Posterior cingulate gyrus (tissue), 11 donors: ENCODE measurements around the gene EZH2.
A peak's percentile ranks its signal among the peaks of the same experiment; 100 is the strongest.

Source experiments
- DNase-seq, 10 donors: peaks; one replicate each; pipeline versions ENCODE4 v3.0.0 to v3.0.0-alpha.2; 2020 to 2021; ENCODE audit warnings: mixed read lengths in 3 of 10
- intact Hi-C: fragments of 100-400 bp; cut with DNase I; formaldehyde crosslinking; loops from one replicate; pipeline ENCODE4 v1.15.1; 2023

The EZH2 gene

GRCh38 chr7:148884049-148884298 lies at the start of gene EZH2:
EZH2 (minus strand) TSS chr7:148884291; CDS start chr7:148847298, 36,993 bp downstream.
- intact Hi-C loops, result loop anchor here (1.0 to 5.0 kb wide), 3 partner anchors 57 to 186 kb away; partner anchors contain the start of gene CUL1
- DNase-seq, result no peak

- intact Hi-C loops, result no loop called here
- no peak for DNase-seq
These were observed 47.4 kb upstream of the EZH2 start for GRCh38 chr7:148931470-148931869.

- DNase-seq, result no peak
- intact Hi-C loops, result no loop called here
These were observed 46.2 kb upstream of the EZH2 start for GRCh38 chr7:148930335-148930734.

GRCh38 chr7:148929176-148929575 lies 45.1 kb upstream of the EZH2 start:
- intact Hi-C loops, result no loop called here
- no peak for DNase-seq

- no peak for DNase-seq
- intact Hi-C loops, result no loop called here
These were observed 43.3 kb upstream of the EZH2 start for GRCh38 chr7:148927123-148928045.

GRCh38 chr7:148925836-148926235 lies 41.7 kb upstream of the EZH2 start:
- intact Hi-C loops, result no loop called here
- DNase-seq, result no peak

GRCh38 chr7:148924011-148924410 lies 39.9 kb upstream of the EZH2 start:
- DNase-seq, result no peak
- intact Hi-C loops, result no loop called here

- peak in 1 of 10 donors; percentile 10 for DNase-seq
- intact Hi-C loops, result no loop called here
These were observed 37.7 kb upstream of the EZH2 start for GRCh38 chr7:148921806-148922205.

GRCh38 chr7:148921189-148921588 lies 37.1 kb upstream of the EZH2 start:
- DNase-seq, result no peak
- intact Hi-C loops, result no loop called here

- no peak for DNase-seq
- intact Hi-C loops, result no loop called here
These were observed 35.8 kb upstream of the EZH2 start for GRCh38 chr7:148919859-148920258.

GRCh38 chr7:148918058-148918596 lies 34.0 kb upstream of the EZH2 start:
- intact Hi-C loops, result no loop called here
- no peak for DNase-seq

- DNase-seq, result no peak
- intact Hi-C loops, result no loop called here
These were observed 32.1 kb upstream of the EZH2 start for GRCh38 chr7:148916186-148916585.

GRCh38 chr7:148915211-148915610 lies 31.1 kb upstream of the EZH2 start:
- DNase-seq, result no peak
- intact Hi-C loops, result no loop called here

- intact Hi-C loops, result no loop called here
- DNase-seq, result peak in 8 of 10 donors; percentile 25 to 92 (median 54)
These were observed 30.2 kb upstream of the EZH2 start for GRCh38 chr7:148914208-148914777.

GRCh38 chr7:148912758-148913541 lies 28.9 kb upstream of the EZH2 start:
- intact Hi-C loops, result no loop called here
- DNase-seq, result peak in 1 of 10 donors; percentile 40

GRCh38 chr7:148912151-148912550 lies 28.1 kb upstream of the EZH2 start:
- intact Hi-C loops, result no loop called here
- no peak for DNase-seq

- no peak for DNase-seq
- intact Hi-C loops, result no loop called here
These were observed 27.5 kb upstream of the EZH2 start for GRCh38 chr7:148911626-148912025.

GRCh38 chr7:148909568-148909967 lies 25.5 kb upstream of the EZH2 start:
- intact Hi-C loops, result no loop called here
- no peak for DNase-seq

- DNase-seq, result no peak
- intact Hi-C loops, result no loop called here
These were observed 22.8 kb upstream of the EZH2 start for GRCh38 chr7:148906707-148907498.

GRCh38 chr7:148905093-148905666 lies 21.1 kb upstream of the EZH2 start:
- no peak for DNase-seq
- intact Hi-C loops, result no loop called here
